ENCODE results near the gene RAB39A.

DNA sequence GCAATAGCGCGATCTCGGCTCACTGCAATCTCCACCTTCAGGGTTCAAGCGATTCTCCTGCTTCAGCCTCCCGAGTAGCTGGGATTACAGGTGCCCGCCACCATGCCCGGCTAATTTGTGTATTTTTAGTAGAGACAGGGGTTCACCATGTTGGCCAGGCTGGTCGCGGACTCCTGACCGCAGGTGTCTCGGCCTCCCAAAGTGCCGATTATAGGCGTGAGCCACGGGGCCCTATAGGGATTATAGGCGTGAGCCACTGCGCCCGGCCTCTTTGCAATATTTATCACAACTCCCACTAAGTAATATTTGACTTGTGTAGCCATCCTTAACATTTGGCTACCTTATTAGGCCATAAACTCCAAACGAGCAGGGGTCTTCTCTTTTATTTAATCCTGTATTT lies 79.6 kb downstream of the RAB39A start:
- TF ChIP-seq, protein P1, sequence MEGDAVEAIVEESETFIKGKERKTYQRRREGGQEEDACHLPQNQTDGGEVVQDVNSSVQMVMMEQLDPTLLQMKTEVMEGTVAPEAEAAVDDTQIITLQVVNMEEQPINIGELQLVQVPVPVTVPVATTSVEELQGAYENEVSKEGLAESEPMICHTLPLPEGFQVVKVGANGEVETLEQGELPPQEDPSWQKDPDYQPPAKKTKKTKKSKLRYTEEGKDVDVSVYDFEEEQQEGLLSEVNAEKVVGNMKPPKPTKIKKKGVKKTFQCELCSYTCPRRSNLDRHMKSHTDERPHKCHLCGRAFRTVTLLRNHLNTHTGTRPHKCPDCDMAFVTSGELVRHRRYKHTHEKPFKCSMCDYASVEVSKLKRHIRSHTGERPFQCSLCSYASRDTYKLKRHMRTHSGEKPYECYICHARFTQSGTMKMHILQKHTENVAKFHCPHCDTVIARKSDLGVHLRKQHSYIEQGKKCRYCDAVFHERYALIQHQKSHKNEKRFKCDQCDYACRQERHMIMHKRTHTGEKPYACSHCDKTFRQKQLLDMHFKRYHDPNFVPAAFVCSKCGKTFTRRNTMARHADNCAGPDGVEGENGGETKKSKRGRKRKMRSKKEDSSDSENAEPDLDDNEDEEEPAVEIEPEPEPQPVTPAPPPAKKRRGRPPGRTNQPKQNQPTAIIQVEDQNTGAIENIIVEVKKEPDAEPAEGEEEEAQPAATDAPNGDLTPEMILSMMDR (IDR thresholded peaks at IDR 0.05): no peak
- TF ChIP-seq POLR2A (IDR thresholded peaks at IDR 0.05): no peak

Data from heart left ventricle (tissue), 13 donors.